HG03432 (cell line): ENCODE measurements around the gene MAPKAP1.
"Not testable (repeated sequence)": the region's sequence is repeated elsewhere in the genome, so short reads cannot be mapped to it uniquely, and the experiment has no call there.

Source experiments
- ATAC-seq: cut with Tn5 transposase; IDR thresholded peaks from one replicate; pipeline ENCODE4 v1.9.1; 2021; ENCODE audit warnings: mild to moderate bottlenecking, moderate library complexity; ENCODE audit not compliant: unreplicated experiment

Gene MAPKAP1

GRCh38 chr9:125611121-125611765 is 95.8 kb downstream of the MAPKAP1 start:
- no peak for ATAC-seq

- no peak for ATAC-seq
These were observed 97.3 kb downstream of the MAPKAP1 start for GRCh38 chr9:125609744-125610143.

- no peak for ATAC-seq
These were observed 98.4 kb downstream of the MAPKAP1 start for GRCh38 chr9:125608489-125609224.

- ATAC-seq: no peak
These were observed 102.8 kb downstream of the MAPKAP1 start for GRCh38 chr9:125604196-125604595.

- ATAC-seq: no peak
These were observed 103.5 kb downstream of the MAPKAP1 start for GRCh38 chr9:125603478-125604021.

- no peak for ATAC-seq
These were observed 105.0 kb downstream of the MAPKAP1 start for GRCh38 chr9:125601961-125602360.

- ATAC-seq: no peak
These were observed 106.8 kb downstream of the MAPKAP1 start for GRCh38 chr9:125600194-125600593.

GRCh38 chr9:125594223-125594610 is 112.8 kb downstream of the MAPKAP1 start:
- ATAC-seq: no peak

GRCh38 chr9:125593581-125594222 is 113.3 kb downstream of the MAPKAP1 start:
- no peak for ATAC-seq

GRCh38 chr9:125591888-125592287 is 115.1 kb downstream of the MAPKAP1 start:
- ATAC-seq: no peak

GRCh38 chr9:125591245-125591644 is 115.8 kb downstream of the MAPKAP1 start:
- no peak for ATAC-seq

- ATAC-seq: no peak
These were observed 117.7 kb downstream of the MAPKAP1 start for GRCh38 chr9:125589287-125589686.

GRCh38 chr9:125587819-125588460 is 119.1 kb downstream of the MAPKAP1 start:
- no peak for ATAC-seq

GRCh38 chr9:125586172-125586511 is 120.9 kb downstream of the MAPKAP1 start:
- no peak for ATAC-seq

- no peak for ATAC-seq
These were observed 121.4 kb downstream of the MAPKAP1 start for GRCh38 chr9:125585503-125586171.

GRCh38 chr9:125580701-125581286 is 126.2 kb downstream of the MAPKAP1 start:
- ATAC-seq: no peak

- ATAC-seq: no peak
These were observed 127.7 kb downstream of the MAPKAP1 start for GRCh38 chr9:125579030-125579932.

GRCh38 chr9:125574126-125574877 is 132.7 kb downstream of the MAPKAP1 start:
- no peak for ATAC-seq

- not testable (repeated sequence) for ATAC-seq
These were observed 134.5 kb downstream of the MAPKAP1 start for GRCh38 chr9:125572461-125572860.
